ENCODE measurements around the gene TENM3. TPM values are rescaled to one million over a fixed set of nuclear protein-coding genes. Genes with fewer than 3 reads are reported as not detected.

TENM3 gene
- total and polyA plus RNA-seq, 2 of the 8 experiments (the other 6 are each of a cell fraction or from before 2014, with no cell fraction given): 36.9 to 69.3 TPM

GRCh38 chr4:182411391-182411790 lies 168.2 kb downstream of the TENM3 start:
- Histone ChIP-seq H3K14ac (ENCODE audit: insufficient read length) (no peak overlapping the region), H3K36me3 (ENCODE audit: control insufficient read depth in 2 of 4, insufficient read depth in 4 of 4, low read length in 3 of 4) (peaks cover 0 to 4% (median 0%) of the 10 kb centered on the region in 4 experiments; a peak in 2 of 8 replicates), H2BK5ac (ENCODE audit: low read depth, low read length) (no peak overlapping the region), H3K27ac (ENCODE audit: low read depth, low read length) (no peak overlapping the region), H4K8ac (ENCODE audit: extremely low read depth, insufficient read depth, low read length) (no peak overlapping the region), H2BK12ac (ENCODE audit: low read depth, low read length) (no peak overlapping the region), H3K27me3 (replicated peaks in 1 of 4; ENCODE audit: control insufficient read depth in 3 of 4, extremely low read depth in 1 of 4, insufficient read depth in 3 of 4, low read length in 3 of 4) (no peaks in the 10 kb centered on the region), H3K56ac (replicated peaks; ENCODE audit: insufficient read length, low read depth, low read length) (no peak overlapping the region), H4K91ac (replicated peaks; ENCODE audit: insufficient read length, low read length) (no peak overlapping the region), H3K23ac (ENCODE audit: insufficient read length) (no peak overlapping the region), H3K79me1 (ENCODE audit: low read depth, low read length) (no peaks in the 10 kb centered on the region; the same call in 1 of the 2 replicates), H3K18ac (ENCODE audit: extremely low read depth, low read length) (no peak overlapping the region), H3K4me3 (ENCODE audit: extremely low read depth in 1 of 4, insufficient read depth in 2 of 4, low read depth in 3 of 4, low read length in 4 of 4) (no peak overlapping the region), H4K5ac (ENCODE audit: insufficient read length, low read depth, low read length) (no peak overlapping the region), H2AK5ac (ENCODE audit: low read depth, low read length) (no peak overlapping the region), H3K79me2 (ENCODE audit: control insufficient read depth in 1 of 2, insufficient read depth in 2 of 2, low read length in 2 of 2) (no peaks in the 10 kb centered on the region), H3K4ac (replicated peaks; ENCODE audit: insufficient read length, low read depth, low read length) (no peak overlapping the region), H3K23me2 (ENCODE audit: low read depth, low read length) (no peaks in the 10 kb centered on the region), H2BK20ac (ENCODE audit: low read length) (no peak overlapping the region), H4K20me1 (replicated peaks in 1 of 2; ENCODE audit: control insufficient read depth in 1 of 2, insufficient read depth in 2 of 2, low read length in 2 of 2) (no peaks in the 10 kb centered on the region), H3K9ac (replicated peaks in 1 of 4; ENCODE audit: extremely low read depth in 1 of 4, low read depth in 3 of 4, low read length in 3 of 4) (no peak overlapping the region), H3K4me1 (replicated peaks in 1 of 4; ENCODE audit: control insufficient read depth in 3 of 4, insufficient read depth in 4 of 4, low read length in 3 of 4) (peaks cover 0 to 7% (median 3%) of the 10 kb centered on the region in 4 experiments; a peak in 1 of 7 replicates), H2BK120ac (replicated peaks; ENCODE audit: low read depth, low read length) (no peak overlapping the region), H3K9me3 (ENCODE audit: insufficient read depth in 2 of 2, low read depth in 1 of 2, low read length in 1 of 2) (peaks cover 5 to 10% of the 10 kb centered on the region in 2 experiments; a peak in 3 of 4 replicates), H2BK15ac (ENCODE audit: low read length) (no peak overlapping the region), H2AFZ (ENCODE audit: low read length) (no peak overlapping the region), H3K4me2 (ENCODE audit: insufficient read depth in 1 of 2, low read depth in 2 of 2, low read length in 2 of 2) (no peak overlapping the region)
- CTCF ChIA-PET (ENCODE audit: partially characterized antibody): no interaction called here
- FAIRE-seq: no peak
- DNase-seq (ENCODE audit: low read depth in 1 of 2, low spot score in 2 of 2): no peak
- 88% methylated on average over 3 of the region's 3 CpGs; no CpG with 5 or more reads in 1 of the 2 experiments for WGBS, 2 experiments (ENCODE audit: extremely low coverage in 1 of 2, insufficient coverage in 1 of 2, insufficient read length in 1 of 2, insufficient replicate concordance in 2 of 2, low coverage in 1 of 2, low lambda C conversion rate in 2 of 2, missing lambda C conversion rate in 1 of 2)
- POLR2A ChIA-PET (ENCODE audit: partially characterized antibody): no interaction called here
- no peak for TF ChIP-seq CREB1 (IDR thresholded peaks at IDR 0.05)
- no peak for TF ChIP-seq CTCF (IDR thresholded peaks at IDR 0.05; ENCODE audit: control extremely low read depth in 1 of 3, insufficient read depth in 1 of 3, low read depth in 1 of 3, low read length in 3 of 3)
- no peak for TF ChIP-seq SIN3A (conservative IDR thresholded peaks at IDR 0.05 in 1 of 2, IDR thresholded peaks at IDR 0.05 in 1 of 2; ENCODE audit: low read depth in 1 of 2, low read length in 2 of 2)
- no peak for TF ChIP-seq ASH2L (IDR thresholded peaks at IDR 0.05; ENCODE audit: low read length)
- TF ChIP-seq YY1 (IDR thresholded peaks at IDR 0.05; ENCODE audit: low read depth, low read length): no peak
- TF ChIP-seq CBX8 (IDR thresholded peaks at IDR 0.05; ENCODE audit: borderline replicate concordance, low read depth, low read length): no peak
- TF ChIP-seq EGR1 (IDR thresholded peaks at IDR 0.05; ENCODE audit: borderline replicate concordance, low read depth, low read length): no peak
- no peak for TF ChIP-seq TAF7 (optimal IDR thresholded peaks at IDR 0.05; ENCODE audit: borderline replicate concordance, low read depth, low read length)
- no peak for TF ChIP-seq KDM4A (IDR thresholded peaks at IDR 0.05; ENCODE audit: low read depth, low read length, severe bottlenecking)
- TF ChIP-seq SP4 (IDR thresholded peaks at IDR 0.05; ENCODE audit: low read length): no peak
- TF ChIP-seq PHF8 (conservative IDR thresholded peaks at IDR 0.05; ENCODE audit: low read depth, low read length): no peak
- no peak for TF ChIP-seq ZNF274 (IDR thresholded peaks at IDR 0.05; ENCODE audit: borderline replicate concordance, extremely low read depth, low read length)
